IMR-90 (cell line): Measurements from ENCODE around the gene MCTS1. TPM values are rescaled to one million over a fixed set of nuclear protein-coding genes. Genes with fewer than 3 reads are reported as not detected.

Experiments
- ATAC-seq: fragments of 200-7000 bp; cut with Tn5 transposase; 2 replicates; pipeline ENCODE4 v1.9.1; 2020; ENCODE audit warnings: low read depth, mild to moderate bottlenecking, moderate library complexity
- BruUV-seq: library from RNA; stranded (reverse); fragments of 400-500 nt; replicated peaks from 2 replicates; lab custom pipeline; 2021; lab: Mats Ljungman, UMichigan
- CTCF ChIA-PET: fragments of 300-600 bp; formaldehyde crosslinking; extraction: SDS; loops from one replicate; lab custom pipeline; 2021; ENCODE audit warnings: antibody characterized with exemption; lab: Yijun Ruan, JAX
- POLR2A ChIA-PET: fragments of 300-600 bp; sonication (Branson Sonifier 250); formaldehyde crosslinking; loops from one replicate; lab custom pipeline; 2022; ENCODE audit warnings: antibody characterized with exemption; ENCODE audit not compliant: unreplicated experiment; lab: Charles Lee
- DNase-seq: peaks from one replicate; pipeline ENCODE4 v3.0.0; 2013
- H2AFZ ChIP-seq: replicated peaks from 2 replicates; pipeline ENCODE3; 2013; ENCODE audit warnings: low read length, mild to moderate bottlenecking; ENCODE audit not compliant: poor library complexity
- H2AK5ac ChIP-seq: 2 replicates; pipeline ENCODE4 v1.6.1; 2013; ENCODE audit warnings: low read depth, low read length, inconsistent platforms
- H2AK9ac ChIP-seq: replicated peaks from 2 replicates; pipeline ENCODE3; 2013; ENCODE audit warnings: mild to moderate bottlenecking, low read depth, low read length, moderate library complexity; ENCODE audit not compliant: poor library complexity
- H2BK120ac ChIP-seq: 2 replicates; pipeline ENCODE4 v1.6.1; 2013; ENCODE audit warnings: low read depth, low read length, inconsistent platforms
- H2BK15ac ChIP-seq: 3 replicates; pipeline ENCODE4 v1.6.1; 2013; ENCODE audit warnings: low read depth, low read length, inconsistent platforms
- H2BK20ac ChIP-seq: 2 replicates; pipeline ENCODE4 v1.6.1; 2013; ENCODE audit warnings: low read depth, mild to moderate bottlenecking, inconsistent platforms, low read length, moderate library complexity
- H2BK5ac ChIP-seq: 2 replicates; pipeline ENCODE4 v1.6.1; 2013; ENCODE audit warnings: mild to moderate bottlenecking, low read depth, low read length, inconsistent platforms; ENCODE audit not compliant: poor library complexity, severe bottlenecking
- H3K14ac ChIP-seq: replicated peaks from 2 replicates; pipeline ENCODE4 v1.6.1; 2013; ENCODE audit warnings: low read depth, low read length, inconsistent platforms
- H3K18ac ChIP-seq: 2 replicates; pipeline ENCODE4 v1.6.1; 2013; ENCODE audit warnings: low read depth, low read length, control low read depth
- H3K23ac ChIP-seq: 2 replicates; pipeline ENCODE4 v1.6.1; 2013; ENCODE audit warnings: low read depth, low read length, inconsistent platforms
- H3K27ac ChIP-seq: 2 replicates; pipeline ENCODE4 v1.5.1; 2013; ENCODE audit warnings: mild to moderate bottlenecking, control low read depth, low read length; ENCODE audit not compliant: insufficient read depth
- H3K27me3 ChIP-seq: 2 replicates; pipeline ENCODE4 v1.6.1; 2013; ENCODE audit warnings: low read length; ENCODE audit not compliant: control insufficient read depth, insufficient read depth
- H3K36me3 ChIP-seq: 2 replicates; pipeline ENCODE4 v1.6.1; 2013; ENCODE audit warnings: low read length, mixed read lengths; ENCODE audit not compliant: control insufficient read depth, insufficient read depth
- H3K4ac ChIP-seq: 2 replicates; pipeline ENCODE4 v1.6.1; 2013; ENCODE audit warnings: low read depth, low read length, inconsistent platforms
- H3K4me1 ChIP-seq: 2 replicates; pipeline ENCODE4 v1.6.1; 2013; ENCODE audit warnings: low read length, mixed read lengths; ENCODE audit not compliant: control insufficient read depth, insufficient read depth
- H3K4me2 ChIP-seq: 2 replicates; pipeline ENCODE4 v1.6.1; 2013; ENCODE audit warnings: low read depth, mild to moderate bottlenecking, control low read depth, low read length, moderate library complexity
- H3K4me3 ChIP-seq: 2 replicates; pipeline ENCODE4 v1.5.1; 2013; ENCODE audit warnings: low read depth, mild to moderate bottlenecking, control low read depth, low read length, moderate library complexity; ENCODE audit not compliant: insufficient read depth
- H3K56ac ChIP-seq: 2 replicates; pipeline ENCODE4 v1.6.1; 2013; ENCODE audit warnings: low read length, inconsistent platforms; ENCODE audit not compliant: insufficient read depth; ENCODE audit errors: extremely low read depth
- H3K79me1 ChIP-seq, 2 experiments: 2 replicates each; pipeline ENCODE4 v1.6.1; 2013; ENCODE audit warnings: low read length in 2 of 2, inconsistent platforms in 1 of 2, low read depth in 1 of 2
- H3K9ac ChIP-seq: 2 replicates; pipeline ENCODE4 v1.6.1; 2013; ENCODE audit warnings: low read depth, low read length, control low read depth
- H3K9me1 ChIP-seq: 2 replicates; pipeline ENCODE4 v1.6.1; 2013; ENCODE audit warnings: low read length, inconsistent platforms; ENCODE audit not compliant: insufficient read depth
- H3K9me3 ChIP-seq: 2 replicates; pipeline ENCODE4 v1.6.1; 2013; ENCODE audit warnings: low read length; ENCODE audit not compliant: control insufficient read depth, insufficient read depth
- H4K20me1 ChIP-seq: 2 replicates; pipeline ENCODE4 v1.6.1; 2013; ENCODE audit warnings: low read length, inconsistent platforms; ENCODE audit not compliant: insufficient read depth
- H4K5ac ChIP-seq: 2 replicates; pipeline ENCODE4 v1.6.1; 2013; ENCODE audit warnings: mild to moderate bottlenecking, low read depth, low read length, control low read depth
- H4K8ac ChIP-seq, 2 experiments: 2 replicates each; pipeline ENCODE4 v1.6.1; 2013; ENCODE audit warnings: low read depth in 2 of 2, low read length in 2 of 2, control low read depth in 1 of 2, inconsistent platforms in 1 of 2
- H4K91ac ChIP-seq: 2 replicates; pipeline ENCODE4 v1.6.1; 2013; ENCODE audit warnings: low read depth, low read length, inconsistent platforms; ENCODE audit not compliant: insufficient read depth
- BHLHE40 ChIP-seq: fragments of 150-350 bp; IDR thresholded peaks from 2 replicates; pipeline ENCODE4 v1.6.1; 2016; ENCODE audit warnings: mild to moderate bottlenecking, low read depth, low read length
- CHD1 ChIP-seq: IDR thresholded peaks from 2 replicates; pipeline ENCODE4 v1.6.1; 2012; ENCODE audit warnings: low read depth, low read length, improper control_type of control experiment
- FOS ChIP-seq: fragments of 150-350 bp; IDR thresholded peaks from 2 replicates; pipeline ENCODE4 v1.6.1; 2016; ENCODE audit warnings: low read depth, low read length
- MAFK ChIP-seq: IDR thresholded peaks from 2 replicates; pipeline ENCODE4 v1.6.1; 2012; ENCODE audit warnings: low read depth, low read length, improper control_type of control experiment
- MAZ ChIP-seq: IDR thresholded peaks from 2 replicates; pipeline ENCODE4 v1.6.1; 2012; ENCODE audit warnings: low read depth, mild to moderate bottlenecking, low read length, improper control_type of control experiment, moderate library complexity, borderline replicate concordance
- NFE2L2 ChIP-seq: fragments of 150-350 bp; IDR thresholded peaks from 2 replicates; pipeline ENCODE4 v1.6.1; 2016; ENCODE audit warnings: low read depth, mild to moderate bottlenecking, low read length
- POLR2A ChIP-seq: IDR thresholded peaks from 2 replicates; pipeline ENCODE4 v1.6.1; 2012; ENCODE audit warnings: mild to moderate bottlenecking, low read depth, low read length
- RCOR1 ChIP-seq: IDR thresholded peaks from 2 replicates; pipeline ENCODE4 v1.6.1; 2012; ENCODE audit warnings: mild to moderate bottlenecking, low read length, improper control_type of control experiment; ENCODE audit not compliant: insufficient replicate concordance
- RFX5 ChIP-seq: IDR thresholded peaks from 2 replicates; pipeline ENCODE4 v1.8.0; 2012; ENCODE audit warnings: low read depth, mild to moderate bottlenecking, low read length, moderate library complexity
- SMC3 ChIP-seq: fragments of 150-350 bp; IDR thresholded peaks from 2 replicates; pipeline ENCODE4 v1.6.1; 2016; ENCODE audit warnings: low read depth, mild to moderate bottlenecking, antibody characterized with exemption, low read length, moderate library complexity
- dilution Hi-C: fragments of 300-500 bp; cut with HindIII; formaldehyde crosslinking; loops from one replicate; pipeline ENCODE4 v1.14.3; 2018; ENCODE audit warnings: low sequenced_read_pairs; ENCODE audit not compliant: unreplicated experiment
- in situ Hi-C: fragments of 300-500 bp; cut with MboI; formaldehyde crosslinking; loops from 3 replicates; pipeline ENCODE4 v1.14.3; 2019; ENCODE audit warnings: low sequenced_read_pairs, inconsistent platforms, mixed read lengths
- intact Hi-C: fragments of 100-400 bp; cut with micrococcal nuclease; formaldehyde crosslinking; loops from 2 replicates; pipeline ENCODE4 v1.10.0; 2022
- polyA plus RNA-seq, 3 experiments: library from polyadenylated mRNA; depleted of rRNA; stranded (reverse); fragments of >200 nt; gene quantifications; 2 replicates each; pipeline ENCODE4 v1.2.3, GENCODE V29; 2012; ENCODE audit warnings: low replicate concordance in 1 of 3
- total RNA-seq: library from RNA; depleted of rRNA; stranded (reverse); fragments of >200 nt; gene quantifications from 2 replicates; pipeline ENCODE4 v1.2.3, GENCODE V29; 2012
- TF ChIP-seq, protein P1 (sequence below): fragments of 150-350 bp; IDR thresholded peaks from 2 replicates; pipeline ENCODE4 v1.6.1; 2017; ENCODE audit warnings: mild to moderate bottlenecking, antibody characterized with exemption, low read length, low read depth
- TF ChIP-seq, protein P2 (sequence below): fragments of 150-350 bp; IDR thresholded peaks from 2 replicates; pipeline ENCODE4 v1.6.1; 2016; ENCODE audit warnings: low read depth, mild to moderate bottlenecking, low read length, moderate library complexity, borderline replicate concordance

The MCTS1 gene
- total and polyA plus RNA-seq, 2 of the 4 experiments (the other 2 are of a cell fraction) = 36.9 to 52.8 TPM

DNA sequence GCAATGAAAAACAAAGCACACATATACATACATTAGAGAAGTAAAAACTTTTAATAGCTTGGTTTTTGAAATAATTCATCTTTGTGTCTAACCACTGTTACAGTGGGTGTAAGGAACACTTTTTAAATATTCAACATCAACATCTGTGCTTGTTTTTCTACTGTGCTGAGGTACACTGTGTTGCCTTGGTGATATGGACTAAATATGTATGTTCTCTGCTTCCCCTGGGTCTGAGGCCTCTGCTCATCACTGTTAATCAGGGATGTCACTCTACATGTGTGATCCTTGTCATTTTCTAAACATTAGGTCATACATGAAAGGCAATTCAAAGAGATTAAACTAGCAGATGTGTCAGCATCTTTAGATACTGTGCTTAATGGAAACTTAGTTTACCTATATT, 10.9 kb downstream of the MCTS1 start:
- Histone ChIP-seq H2AK5ac (no peak overlapping the region), H3K4ac (no peak overlapping the region), H2BK120ac (no peak overlapping the region), H4K5ac (no peak overlapping the region), H3K9ac (no peak overlapping the region), H3K27me3 (no peaks in the 10 kb centered on the region), H4K91ac (no peak overlapping the region), H3K14ac (no peak overlapping the region), H3K56ac (no peak overlapping the region), H3K4me3 (no peak overlapping the region), H3K79me1 (no peaks in the 10 kb centered on the region), H3K4me1 (no peaks in the 10 kb centered on the region), H3K23ac (no peak overlapping the region), H3K4me2 (no peak overlapping the region), H4K8ac (no peak overlapping the region), H3K9me1 (no peaks in the 10 kb centered on the region), H4K20me1 (no peaks in the 10 kb centered on the region), H2AK9ac (no peak overlapping the region), H2BK20ac (no peak overlapping the region), H3K18ac (no peak overlapping the region), H2AFZ (no peak overlapping the region), H3K9me3 (no peaks in the 10 kb centered on the region), H3K36me3 (peaks cover 2% of the 10 kb centered on the region; the same call in 1 of the 2 replicates), H2BK5ac (no peak overlapping the region), H2BK15ac (no peak overlapping the region), H3K27ac (no peak overlapping the region)
- POLR2A ChIA-PET = no interaction called here
- CTCF ChIA-PET = no interaction called here
- dilution Hi-C loops (no loop called here), in situ Hi-C loops (no loop called here), intact Hi-C loops (no loop called here)
- ATAC-seq = no peak
- no TSS peak for BruUV-seq
- TF ChIP-seq NFE2L2 (no peak), POLR2A (no peak), SMC3 (no peak), MAFK (no peak), RFX5 (no peak), FOS (no peak), BHLHE40 (no peak), MAZ (no peak), CHD1 (no peak), RCOR1 (no peak)
- TF ChIP-seq, protein P1, sequence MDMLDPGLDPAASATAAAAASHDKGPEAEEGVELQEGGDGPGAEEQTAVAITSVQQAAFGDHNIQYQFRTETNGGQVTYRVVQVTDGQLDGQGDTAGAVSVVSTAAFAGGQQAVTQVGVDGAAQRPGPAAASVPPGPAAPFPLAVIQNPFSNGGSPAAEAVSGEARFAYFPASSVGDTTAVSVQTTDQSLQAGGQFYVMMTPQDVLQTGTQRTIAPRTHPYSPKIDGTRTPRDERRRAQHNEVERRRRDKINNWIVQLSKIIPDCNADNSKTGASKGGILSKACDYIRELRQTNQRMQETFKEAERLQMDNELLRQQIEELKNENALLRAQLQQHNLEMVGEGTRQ = no peak
- TF ChIP-seq, protein P2, sequence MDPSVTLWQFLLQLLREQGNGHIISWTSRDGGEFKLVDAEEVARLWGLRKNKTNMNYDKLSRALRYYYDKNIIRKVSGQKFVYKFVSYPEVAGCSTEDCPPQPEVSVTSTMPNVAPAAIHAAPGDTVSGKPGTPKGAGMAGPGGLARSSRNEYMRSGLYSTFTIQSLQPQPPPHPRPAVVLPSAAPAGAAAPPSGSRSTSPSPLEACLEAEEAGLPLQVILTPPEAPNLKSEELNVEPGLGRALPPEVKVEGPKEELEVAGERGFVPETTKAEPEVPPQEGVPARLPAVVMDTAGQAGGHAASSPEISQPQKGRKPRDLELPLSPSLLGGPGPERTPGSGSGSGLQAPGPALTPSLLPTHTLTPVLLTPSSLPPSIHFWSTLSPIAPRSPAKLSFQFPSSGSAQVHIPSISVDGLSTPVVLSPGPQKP = no peak
- DNase-seq = no peak
